Esophagus squamous epithelium (tissue), 5 donors: ENCODE results near the gene UBA5. TPM values are rescaled to one million over a fixed set of nuclear protein-coding genes. Genes with fewer than 3 reads are reported as not detected.

ENCODE experiments used
- DNase-seq: peaks from one replicate; lab custom pipeline; 2025; lab: John Stamatoyannopoulos, UW
- H3K27ac ChIP-seq, 4 donors: fragments of 200-600 bp; sonication (generic); one replicate each; pipeline ENCODE4 v1.5.1; 2016 to 2019; ENCODE audit warnings: mild to moderate bottlenecking in 1 of 4
- H3K27me3 ChIP-seq, 4 donors: fragments of 200-600 bp; sonication (generic); 1 replicate in 3 of 4; 2 replicates in 1 of 4; pipeline versions ENCODE4 v1.5.1 to v1.6.0; 2017 to 2021; ENCODE audit warnings: antibody characterized with exemption in 1 of 4
- H3K36me3 ChIP-seq, 3 donors: fragments of 200-600 bp; sonication (generic); one replicate each; pipeline ENCODE4 v1.5.1; 2016 to 2019
- H3K4me1 ChIP-seq, 3 donors: fragments of 200-600 bp; sonication (generic); one replicate each; pipeline ENCODE4 v1.5.1; 2017 to 2019
- H3K4me3 ChIP-seq, 4 donors: fragments of 200-600 bp; sonication (generic); 1 replicate in 3 of 4; 2 replicates in 1 of 4; pipeline ENCODE4 v1.5.1; 2016 to 2019; ENCODE audit warnings: mild to moderate bottlenecking in 2 of 4, moderate library complexity in 1 of 4
- H3K9me3 ChIP-seq, 3 donors: fragments of 200-600 bp; sonication (generic); one replicate each; pipeline ENCODE4 v1.5.1; 2016 to 2019
- POLR2A ChIP-seq, 4 donors: fragments of 450-650 bp; IDR thresholded peaks; one replicate each; pipeline ENCODE4 v1.6.1; 2017; ENCODE audit warnings: antibody characterized with exemption in 4 of 4, mild to moderate bottlenecking in 4 of 4, moderate library complexity in 3 of 4
- WGBS, 2 donors: methylation state at CpG; one replicate each; pipeline ENCODE4 v1.1.5; 2018; 5-methylcytosine and 5-hydroxymethylcytosine counted together
- intact Hi-C: fragments of 100-400 bp; cut with DNase I; formaldehyde crosslinking; loops from one replicate; pipeline ENCODE4 v1.15.0; 2022
- total RNA-seq, 4 donors: library from RNA; depleted of rRNA; stranded (reverse); fragments of >200 nt; gene quantifications; one replicate each; pipeline ENCODE4 v1.1.0, GENCODE V29; 2016
- TF ChIP-seq, protein P1 (sequence below), 6 experiments: fragments of 450-650 bp in 4 of 6; fragments of 200-600 bp in 2 of 6; sonication (generic) in 2 of 6; IDR thresholded peaks; one replicate each; pipeline ENCODE4 v1.5.1; 2016 to 2019; ENCODE audit warnings: antibody characterized with exemption in 6 of 6, mild to moderate bottlenecking in 4 of 6, moderate library complexity in 4 of 6
- donor health status: DM: yes; HTN: yes; CAD: no.

Gene UBA5
- total RNA-seq, 4 donors from 2014 or later = 22.1 to 36.1 (median 31.7) TPM

- no peak for TF ChIP-seq POLR2A (IDR thresholded peaks at IDR 0.05)
- TF ChIP-seq, protein P1, sequence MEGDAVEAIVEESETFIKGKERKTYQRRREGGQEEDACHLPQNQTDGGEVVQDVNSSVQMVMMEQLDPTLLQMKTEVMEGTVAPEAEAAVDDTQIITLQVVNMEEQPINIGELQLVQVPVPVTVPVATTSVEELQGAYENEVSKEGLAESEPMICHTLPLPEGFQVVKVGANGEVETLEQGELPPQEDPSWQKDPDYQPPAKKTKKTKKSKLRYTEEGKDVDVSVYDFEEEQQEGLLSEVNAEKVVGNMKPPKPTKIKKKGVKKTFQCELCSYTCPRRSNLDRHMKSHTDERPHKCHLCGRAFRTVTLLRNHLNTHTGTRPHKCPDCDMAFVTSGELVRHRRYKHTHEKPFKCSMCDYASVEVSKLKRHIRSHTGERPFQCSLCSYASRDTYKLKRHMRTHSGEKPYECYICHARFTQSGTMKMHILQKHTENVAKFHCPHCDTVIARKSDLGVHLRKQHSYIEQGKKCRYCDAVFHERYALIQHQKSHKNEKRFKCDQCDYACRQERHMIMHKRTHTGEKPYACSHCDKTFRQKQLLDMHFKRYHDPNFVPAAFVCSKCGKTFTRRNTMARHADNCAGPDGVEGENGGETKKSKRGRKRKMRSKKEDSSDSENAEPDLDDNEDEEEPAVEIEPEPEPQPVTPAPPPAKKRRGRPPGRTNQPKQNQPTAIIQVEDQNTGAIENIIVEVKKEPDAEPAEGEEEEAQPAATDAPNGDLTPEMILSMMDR (IDR thresholded peaks at IDR 0.05) = no peak
- Histone ChIP-seq H3K4me3 (no peak overlapping the region), H3K27me3 (no peaks in the 10 kb centered on the region), H3K27ac (no peak overlapping the region), H3K9me3 (no peaks in the 10 kb centered on the region), H3K36me3 (peaks cover 0 to 96% (median 7%) of the 10 kb centered on the region in 3 donors), H3K4me1 (no peaks in the 10 kb centered on the region)
- intact Hi-C loops = no loop called here
- 98% methylated on average over 3 to 5 of the region's 5 CpGs for WGBS, 2 donors
- DNase-seq = no peak
These were observed 19.8 kb downstream of the UBA5 start for GRCh38 chr3:132679911-132680310.

- Histone ChIP-seq H3K4me1 (no peaks in the 10 kb centered on the region), H3K9me3 (no peaks in the 10 kb centered on the region), H3K4me3 (no peak overlapping the region), H3K27ac (no peak overlapping the region), H3K36me3 (peaks cover 0 to 96% (median 14%) of the 10 kb centered on the region in 3 donors), H3K27me3 (no peaks in the 10 kb centered on the region)
- intact Hi-C loops = no loop called here
- TF ChIP-seq POLR2A (IDR thresholded peaks at IDR 0.05) = no peak
- TF ChIP-seq, protein P1 (IDR thresholded peaks at IDR 0.05) = no peak
- DNase-seq = no peak
- 82 to 84% methylated on average over 3 of the region's 3 CpGs for WGBS, 2 donors
These were observed 21.3 kb downstream of the UBA5 start for GRCh38 chr3:132681421-132681820.

DNA sequence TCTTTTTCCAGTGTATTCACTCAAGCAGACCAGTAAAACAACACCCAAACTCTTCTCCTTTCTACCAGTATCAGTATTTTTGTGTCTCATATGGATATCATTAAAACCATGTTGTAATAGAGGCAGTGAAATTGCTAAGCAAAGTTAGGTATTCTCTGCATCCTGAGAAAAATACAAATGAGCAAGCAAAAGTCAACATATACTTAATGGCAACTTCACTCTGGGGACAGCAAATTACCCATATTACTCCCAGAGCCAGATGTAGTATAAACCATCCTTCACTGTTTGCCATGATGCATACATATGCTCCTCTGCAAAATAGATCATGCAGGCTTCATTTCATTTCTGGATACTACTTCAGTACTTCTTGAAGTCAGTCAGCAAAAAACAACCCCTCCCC, 22.1 kb downstream of the UBA5 start:
- intact Hi-C loops = no loop called here
- H3K4me1 ChIP-seq = no peaks in the 10 kb centered on the region
- H3K36me3 ChIP-seq = peaks cover 0 to 96% (median 14%) of the 10 kb centered on the region in 3 donors
- H3K9me3 ChIP-seq = no peaks in the 10 kb centered on the region
- TF ChIP-seq, protein P1 (IDR thresholded peaks at IDR 0.05) = no peak
- no peak for TF ChIP-seq POLR2A (IDR thresholded peaks at IDR 0.05)
- H3K27me3 ChIP-seq = no peaks in the 10 kb centered on the region
- DNase-seq = no peak
- H3K4me3 ChIP-seq = no peak overlapping the region
- no peak overlapping the region for H3K27ac ChIP-seq

GRCh38 chr3:132690040-132690439, 29.9 kb downstream of the UBA5 start:
- intact Hi-C loops = no loop called here
- peaks cover 6 to 100% (median 15%) of the 10 kb centered on the region in 3 donors for H3K36me3 ChIP-seq

GRCh38 chr3:132694991-132695390, 34.9 kb downstream of the UBA5 start:
- TF ChIP-seq POLR2A (IDR thresholded peaks at IDR 0.05) = no peak
- TF ChIP-seq, protein P1 (IDR thresholded peaks at IDR 0.05) = no peak
- 72 to 85% methylated on average over 4 of the region's 4 CpGs for WGBS, 2 donors
- DNase-seq = no peak
- no peaks in the 10 kb centered on the region for H3K27me3 ChIP-seq
- no peak overlapping the region for H3K4me3 ChIP-seq
- no peaks in the 10 kb centered on the region for H3K4me1 ChIP-seq
- H3K36me3 ChIP-seq = peaks cover 6 to 100% (median 16%) of the 10 kb centered on the region in 3 donors
- intact Hi-C loops = no loop called here
- no peak overlapping the region for H3K27ac ChIP-seq
- H3K9me3 ChIP-seq = no peaks in the 10 kb centered on the region

More at GRCh38 chr3:132690040-132690439, 29.9 kb downstream of the UBA5 start:
- TF ChIP-seq, protein P1 (IDR thresholded peaks at IDR 0.05) = no peak
- TF ChIP-seq POLR2A (IDR thresholded peaks at IDR 0.05) = no peak
- Histone ChIP-seq H3K9me3 (no peaks in the 10 kb centered on the region), H3K4me1 (no peaks in the 10 kb centered on the region), H3K27ac (no peak overlapping the region), H3K27me3 (no peaks in the 10 kb centered on the region), H3K4me3 (no peak overlapping the region)
- WGBS, 2 donors = 78 to 96% methylated on average over 4 of the region's 4 CpGs
- DNase-seq = no peak
